ENCODE results near the gene PTPMT1.
"Not testable (repeated sequence)": the region's sequence is repeated elsewhere in the genome, so short reads cannot be mapped to it uniquely, and the experiment has no call there.

The PTPMT1 gene

GRCh38 chr11:47531666-47532065 is 33.7 kb upstream of the PTPMT1 start:
- no peak overlapping the region for H3K4me3 ChIP-seq (ENCODE audit: low read depth in 1 of 2, low read length in 2 of 2)
- H3K27ac ChIP-seq (ENCODE audit: low read length) = no peak overlapping the region
- H3K27me3 ChIP-seq (ENCODE audit: low read depth, low read length) = no peaks in the 10 kb centered on the region
- no peaks in the 10 kb centered on the region for H3K9me3 ChIP-seq (ENCODE audit: control insufficient read depth in 1 of 2, low read length in 2 of 2)
- H3K4me1 ChIP-seq (ENCODE audit: control insufficient read depth in 1 of 2, insufficient read depth in 2 of 2, low read length in 2 of 2) = peaks cover 4 to 50% of the 10 kb centered on the region in 2 donors
- no peaks in the 10 kb centered on the region for H3K36me3 ChIP-seq (ENCODE audit: control insufficient read depth in 1 of 2, insufficient read depth in 2 of 2, low read length in 2 of 2)

GRCh38 chr11:47532597-47533213 is 32.7 kb upstream of the PTPMT1 start:
- Histone ChIP-seq H3K27ac (ENCODE audit: low read length) (no peak overlapping the region), H3K4me1 (ENCODE audit: control insufficient read depth in 1 of 2, insufficient read depth in 2 of 2, low read length in 2 of 2) (peaks cover 4 to 60% of the 10 kb centered on the region in 2 donors), H3K4me3 (ENCODE audit: low read depth in 1 of 2, low read length in 2 of 2) (no peak overlapping the region), H3K9me3 (ENCODE audit: control insufficient read depth in 1 of 2, low read length in 2 of 2) (no peaks in the 10 kb centered on the region), H3K36me3 (ENCODE audit: control insufficient read depth in 1 of 2, insufficient read depth in 2 of 2, low read length in 2 of 2) (no peaks in the 10 kb centered on the region), H3K27me3 (ENCODE audit: low read depth, low read length) (no peaks in the 10 kb centered on the region)

- no peaks in the 10 kb centered on the region for H3K9me3 ChIP-seq (ENCODE audit: control insufficient read depth in 1 of 2, low read length in 2 of 2)
- H3K4me3 ChIP-seq (ENCODE audit: low read depth in 1 of 2, low read length in 2 of 2) = no peak overlapping the region
- no peaks in the 10 kb centered on the region for H3K27me3 ChIP-seq (ENCODE audit: low read depth, low read length)
- no peak overlapping the region for H3K27ac ChIP-seq (ENCODE audit: low read length)
- no peaks in the 10 kb centered on the region for H3K36me3 ChIP-seq (ENCODE audit: control insufficient read depth in 1 of 2, insufficient read depth in 2 of 2, low read length in 2 of 2)
- H3K4me1 ChIP-seq (ENCODE audit: control insufficient read depth in 1 of 2, insufficient read depth in 2 of 2, low read length in 2 of 2) = peaks cover 7 to 67% of the 10 kb centered on the region in 2 donors
Measured at GRCh38 chr11:47533690-47534151, 31.7 kb upstream of the PTPMT1 start.

- Histone ChIP-seq H3K9me3 (ENCODE audit: control insufficient read depth in 1 of 2, low read length in 2 of 2) (no peaks in the 10 kb centered on the region), H3K4me1 (ENCODE audit: control insufficient read depth in 1 of 2, insufficient read depth in 2 of 2, low read length in 2 of 2) (peaks cover 10 to 75% of the 10 kb centered on the region in 2 donors), H3K4me3 (ENCODE audit: low read depth in 1 of 2, low read length in 2 of 2) (no peak overlapping the region), H3K27me3 (ENCODE audit: low read depth, low read length) (no peaks in the 10 kb centered on the region), H3K27ac (ENCODE audit: low read length) (no peak overlapping the region), H3K36me3 (ENCODE audit: control insufficient read depth in 1 of 2, insufficient read depth in 2 of 2, low read length in 2 of 2) (no peaks in the 10 kb centered on the region)
Measured at GRCh38 chr11:47534704-47535251, 30.6 kb upstream of the PTPMT1 start.

GRCh38 chr11:47536915-47537314 is 28.5 kb upstream of the PTPMT1 start:
- Histone ChIP-seq H3K4me1 (ENCODE audit: control insufficient read depth in 1 of 2, insufficient read depth in 2 of 2, low read length in 2 of 2) (peaks cover 10 to 80% of the 10 kb centered on the region in 2 donors), H3K4me3 (ENCODE audit: low read depth in 1 of 2, low read length in 2 of 2) (no peak overlapping the region), H3K36me3 (ENCODE audit: control insufficient read depth in 1 of 2, insufficient read depth in 2 of 2, low read length in 2 of 2) (no peaks in the 10 kb centered on the region), H3K27ac (ENCODE audit: low read length) (no peak overlapping the region), H3K9me3 (ENCODE audit: control insufficient read depth in 1 of 2, low read length in 2 of 2) (no peaks in the 10 kb centered on the region), H3K27me3 (ENCODE audit: low read depth, low read length) (no peaks in the 10 kb centered on the region)

GRCh38 chr11:47538741-47539565 is 26.4 kb upstream of the PTPMT1 start:
- no peak overlapping the region for H3K4me3 ChIP-seq (ENCODE audit: low read depth in 1 of 2, low read length in 2 of 2)
- H3K4me1 ChIP-seq (ENCODE audit: control insufficient read depth in 1 of 2, insufficient read depth in 2 of 2, low read length in 2 of 2) = peaks cover 10 to 67% of the 10 kb centered on the region in 2 donors
- no peaks in the 10 kb centered on the region for H3K9me3 ChIP-seq (ENCODE audit: control insufficient read depth in 1 of 2, low read length in 2 of 2)
- H3K27me3 ChIP-seq (ENCODE audit: low read depth, low read length) = no peaks in the 10 kb centered on the region
- H3K36me3 ChIP-seq (ENCODE audit: control insufficient read depth in 1 of 2, insufficient read depth in 2 of 2, low read length in 2 of 2) = no peaks in the 10 kb centered on the region
- no peak overlapping the region for H3K27ac ChIP-seq (ENCODE audit: low read length)

GRCh38 chr11:47539681-47540039 is 25.7 kb upstream of the PTPMT1 start:
- Histone ChIP-seq H3K4me3 (ENCODE audit: low read depth in 1 of 2, low read length in 2 of 2) (no peak overlapping the region), H3K36me3 (ENCODE audit: control insufficient read depth in 1 of 2, insufficient read depth in 2 of 2, low read length in 2 of 2) (no peaks in the 10 kb centered on the region), H3K4me1 (ENCODE audit: control insufficient read depth in 1 of 2, insufficient read depth in 2 of 2, low read length in 2 of 2) (peaks cover 10 to 67% of the 10 kb centered on the region in 2 donors), H3K27me3 (ENCODE audit: low read depth, low read length) (no peaks in the 10 kb centered on the region), H3K9me3 (ENCODE audit: control insufficient read depth in 1 of 2, low read length in 2 of 2) (no peaks in the 10 kb centered on the region), H3K27ac (ENCODE audit: low read length) (no peak overlapping the region)

GRCh38 chr11:47541070-47541469 is 24.3 kb upstream of the PTPMT1 start:
- Histone ChIP-seq H3K36me3 (ENCODE audit: control insufficient read depth in 1 of 2, insufficient read depth in 2 of 2, low read length in 2 of 2) (no peaks in the 10 kb centered on the region), H3K4me1 (ENCODE audit: control insufficient read depth in 1 of 2, insufficient read depth in 2 of 2, low read length in 2 of 2) (peaks cover 10 to 57% of the 10 kb centered on the region in 2 donors), H3K27ac (ENCODE audit: low read length) (no peak overlapping the region), H3K27me3 (ENCODE audit: low read depth, low read length) (no peaks in the 10 kb centered on the region), H3K4me3 (ENCODE audit: low read depth in 1 of 2, low read length in 2 of 2) (no peak overlapping the region), H3K9me3 (ENCODE audit: control insufficient read depth in 1 of 2, low read length in 2 of 2) (no peaks in the 10 kb centered on the region)

GRCh38 chr11:47545298-47545697 is 20.1 kb upstream of the PTPMT1 start:
- H3K4me3 ChIP-seq (ENCODE audit: low read depth in 1 of 2, low read length in 2 of 2) = no peak overlapping the region
- peaks cover 4 to 31% of the 10 kb centered on the region in 2 donors for H3K4me1 ChIP-seq (ENCODE audit: control insufficient read depth in 1 of 2, insufficient read depth in 2 of 2, low read length in 2 of 2)

GRCh38 chr11:47546274-47546673 is 19.1 kb upstream of the PTPMT1 start:
- not testable (repeated sequence) for H3K27me3 ChIP-seq (ENCODE audit: low read depth, low read length); H3K36me3 ChIP-seq (ENCODE audit: control insufficient read depth in 1 of 2, insufficient read depth in 2 of 2, low read length in 2 of 2); H3K4me3 ChIP-seq (ENCODE audit: low read depth in 1 of 2, low read length in 2 of 2); H3K9me3 ChIP-seq (ENCODE audit: control insufficient read depth in 1 of 2, low read length in 2 of 2); H3K27ac ChIP-seq (ENCODE audit: low read length)
- H3K4me1 ChIP-seq (ENCODE audit: control insufficient read depth in 1 of 2, insufficient read depth in 2 of 2, low read length in 2 of 2) = peaks cover 11 to 28% of the 10 kb centered on the region in 2 donors

More at GRCh38 chr11:47545298-47545697, 20.1 kb upstream of the PTPMT1 start:
- H3K27me3 ChIP-seq (ENCODE audit: low read depth, low read length) = no peaks in the 10 kb centered on the region
- H3K9me3 ChIP-seq (ENCODE audit: control insufficient read depth in 1 of 2, low read length in 2 of 2) = no peaks in the 10 kb centered on the region
- H3K27ac ChIP-seq (ENCODE audit: low read length) = no peak overlapping the region
- peaks cover 0 to 2% of the 10 kb centered on the region in 2 donors for H3K36me3 ChIP-seq (ENCODE audit: control insufficient read depth in 1 of 2, insufficient read depth in 2 of 2, low read length in 2 of 2)

GRCh38 chr11:47550288-47551047 is 14.9 kb upstream of the PTPMT1 start:
- H3K4me1 ChIP-seq (ENCODE audit: control insufficient read depth in 1 of 2, insufficient read depth in 2 of 2, low read length in 2 of 2) = peaks cover 14 to 24% of the 10 kb centered on the region in 2 donors
- peaks cover 0 to 10% of the 10 kb centered on the region in 2 donors for H3K36me3 ChIP-seq (ENCODE audit: control insufficient read depth in 1 of 2, insufficient read depth in 2 of 2, low read length in 2 of 2)
- H3K27ac ChIP-seq (ENCODE audit: low read length) = peak overlapping the region; percentile 96
- no peaks in the 10 kb centered on the region for H3K27me3 ChIP-seq (ENCODE audit: low read depth, low read length)
- H3K9me3 ChIP-seq (ENCODE audit: control insufficient read depth in 1 of 2, low read length in 2 of 2) = no peaks in the 10 kb centered on the region
- H3K4me3 ChIP-seq (ENCODE audit: low read depth in 1 of 2, low read length in 2 of 2) = no peak overlapping the region

Data from muscle layer of duodenum (tissue), 2 donors.